Raji (cell line): Measurements from ENCODE around the gene ABHD16B.

ENCODE experiments used
- POLR2A ChIP-seq: IDR thresholded peaks from 2 replicates; pipeline ENCODE4 v1.6.1; 2011; ENCODE audit warnings: low read depth, low read length, control low read depth; ENCODE audit not compliant: insufficient read depth

The ABHD16B gene

GRCh38 chr20:63860325-63861051 lies 810 bp upstream of the ABHD16B start:
- TF ChIP-seq POLR2A: no peak

GRCh38 chr20:63861981-63862901 lies 943 bp downstream of the ABHD16B start:
- TF ChIP-seq POLR2A: no peak

- TF ChIP-seq POLR2A: no peak
Measured at GRCh38 chr20:63863021-63863797, 1.9 kb downstream of the ABHD16B start.

- TF ChIP-seq POLR2A: peak; percentile 79
Measured at GRCh38 chr20:63863798-63864544, 2.7 kb downstream of the ABHD16B start.

GRCh38 chr20:63864545-63864977 lies 3.3 kb downstream of the ABHD16B start:
- no peak for TF ChIP-seq POLR2A

- peak; percentile 87 for TF ChIP-seq POLR2A
Measured at GRCh38 chr20:63864978-63865640, 3.8 kb downstream of the ABHD16B start, which contains the start of gene TPD52L2. TSS of gene TPD52L2 (plus strand) at chr20:63865270. CDS start at chr20:63865366, 96 bp downstream.

GRCh38 chr20:63868264-63868663 lies 7.0 kb downstream of the ABHD16B start:
- no peak for TF ChIP-seq POLR2A

- no peak for TF ChIP-seq POLR2A
Measured at GRCh38 chr20:63873477-63873971, 12.2 kb downstream of the ABHD16B start.

GRCh38 chr20:63876489-63877036 lies 15.3 kb downstream of the ABHD16B start:
- TF ChIP-seq POLR2A: no peak

GRCh38 chr20:63877755-63878470 lies 16.6 kb downstream of the ABHD16B start:
- no peak for TF ChIP-seq POLR2A

- no peak for TF ChIP-seq POLR2A
Measured at GRCh38 chr20:63878899-63879663, 17.8 kb downstream of the ABHD16B start.
